Gastroesophageal sphincter (tissue), 3 donors: ENCODE data around the gene PRKAG2.

ENCODE experiments used
- CTCF ChIP-seq, 4 experiments: fragments of 200-600 bp in 2 of 4; fragments of 450-650 bp in 2 of 4; sonication (generic) in 1 of 4; IDR thresholded peaks; one replicate each; pipeline ENCODE4 v1.5.1; 2017 to 2019; ENCODE audit warnings: antibody characterized with exemption in 4 of 4, mild to moderate bottlenecking in 2 of 4, moderate library complexity in 2 of 4
- POLR2A ChIP-seq, 2 donors: fragments of 450-650 bp; IDR thresholded peaks; one replicate each; pipeline ENCODE4 v1.6.1; 2017; ENCODE audit warnings: antibody characterized with exemption in 2 of 2, mild to moderate bottlenecking in 2 of 2, moderate library complexity in 1 of 2
- POLR2AphosphoS5 ChIP-seq: sonication (generic); formaldehyde crosslinking; IDR thresholded peaks from one replicate; pipeline ENCODE4 v1.6.1; 2017; ENCODE audit warnings: antibody characterized with exemption

DNA sequence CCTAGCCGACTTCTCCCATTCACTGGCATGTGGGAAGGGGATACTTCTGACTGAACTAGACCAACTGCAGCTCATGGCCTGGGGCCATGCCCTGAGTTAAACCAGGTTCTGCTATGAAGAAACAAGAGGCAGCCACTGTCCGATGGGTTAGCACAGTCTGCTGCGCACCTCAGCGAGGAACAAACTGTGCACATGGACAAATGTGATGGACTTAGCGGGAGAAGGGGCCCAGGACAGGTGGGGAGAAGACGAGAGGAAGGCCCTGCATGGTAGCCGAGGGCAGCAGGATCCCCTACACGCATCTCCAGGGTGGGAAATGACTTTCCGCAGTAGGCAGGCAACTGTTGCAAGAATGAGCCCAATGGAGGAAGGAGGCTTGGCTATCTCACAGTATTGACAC lies 115.0 kb downstream of the PRKAG2 start:
- no peak for TF ChIP-seq POLR2A (IDR thresholded peaks at IDR 0.05)
- TF ChIP-seq CTCF (IDR thresholded peaks at IDR 0.05): no peak
- no peak for TF ChIP-seq POLR2AphosphoS5
